HEK293T (cell line): ENCODE measurements around the gene WSB1.

Source experiments
- CTCF ChIA-PET: fragments of 350-600 bp; formaldehyde crosslinking; extraction: SDS; loops from one replicate; lab custom pipeline; 2021; ENCODE audit warnings: antibody characterized with exemption, inconsistent platforms; lab: Yijun Ruan, JAX
- POLR2A ChIA-PET: fragments of 350-600 bp; formaldehyde crosslinking; extraction: SDS; loops from one replicate; lab custom pipeline; 2020; ENCODE audit warnings: antibody characterized with exemption, inconsistent platforms; lab: Yijun Ruan, JAX
- DNase-seq: peaks from one replicate; pipeline ENCODE4 v3.0.0; 2012; ENCODE audit warnings: mixed read lengths; ENCODE audit errors: extremely low spot score
- ARNT ChIP-seq: fragments of 450-650 bp; IDR thresholded peaks from 2 replicates; pipeline ENCODE4 v1.6.1; 2017; ENCODE audit warnings: mild to moderate bottlenecking
- BHLHE40 ChIP-seq: fragments of 450-650 bp; IDR thresholded peaks from 2 replicates; pipeline ENCODE4 v1.6.1; 2016; ENCODE audit warnings: mild to moderate bottlenecking, moderate library complexity, borderline replicate concordance
- CTBP1 ChIP-seq: fragments of 450-650 bp; IDR thresholded peaks from 2 replicates; pipeline ENCODE4 v1.6.1; 2016; ENCODE audit warnings: borderline replicate concordance
- ELF4 ChIP-seq: fragments of 450-650 bp; IDR thresholded peaks from 2 replicates; pipeline ENCODE4 v1.6.1; 2017; ENCODE audit warnings: antibody characterized with exemption
- FOXA1 ChIP-seq: fragments of 450-650 bp; IDR thresholded peaks from 2 replicates; pipeline ENCODE4 v1.6.1; 2016; ENCODE audit warnings: mild to moderate bottlenecking
- FOXK2 ChIP-seq: fragments of 450-650 bp; IDR thresholded peaks from 2 replicates; pipeline ENCODE4 v1.6.1; 2016; ENCODE audit warnings: mild to moderate bottlenecking
- FOXM1 ChIP-seq: fragments of 450-650 bp; IDR thresholded peaks from 2 replicates; pipeline ENCODE4 v1.6.1; 2017; ENCODE audit warnings: mild to moderate bottlenecking, borderline replicate concordance
- HDGF ChIP-seq: fragments of 450-650 bp; IDR thresholded peaks from 2 replicates; pipeline ENCODE4 v1.6.1; 2017; ENCODE audit warnings: antibody characterized with exemption, borderline replicate concordance
- L3MBTL2 ChIP-seq: fragments of 450-650 bp; conservative IDR thresholded peaks from 2 replicates; pipeline ENCODE4 v1.6.1; 2016; ENCODE audit warnings: mild to moderate bottlenecking
- LEF1 ChIP-seq: fragments of 450-650 bp; IDR thresholded peaks from 2 replicates; pipeline ENCODE4 v1.6.1; 2017; ENCODE audit warnings: mild to moderate bottlenecking, borderline replicate concordance
- NFRKB ChIP-seq: fragments of 450-650 bp; IDR thresholded peaks from 2 replicates; pipeline ENCODE4 v1.6.1; 2016; ENCODE audit warnings: mild to moderate bottlenecking, moderate library complexity
- PKNOX1 ChIP-seq: fragments of 450-650 bp; IDR thresholded peaks from 2 replicates; pipeline ENCODE4 v1.6.1; 2016
- SP1 ChIP-seq: fragments of 450-650 bp; IDR thresholded peaks from 2 replicates; pipeline ENCODE4 v1.6.1; 2017
- SUZ12 ChIP-seq: fragments of 450-650 bp; IDR thresholded peaks from 2 replicates; pipeline ENCODE4 v1.6.1; 2016; ENCODE audit warnings: mild to moderate bottlenecking
- TARDBP ChIP-seq: fragments of 450-650 bp; IDR thresholded peaks from 2 replicates; pipeline ENCODE4 v1.6.1; 2016
- ZNF384 ChIP-seq: fragments of 450-650 bp; IDR thresholded peaks from 2 replicates; pipeline ENCODE4 v1.6.1; 2016

Gene WSB1

GRCh38 chr17:27306276-27306835 is 12.4 kb downstream of the WSB1 start:
- DNase-seq, result no peak
- TF ChIP-seq FOXA1, result no peak
- no peak for TF ChIP-seq FOXK2
- TF ChIP-seq TARDBP, result no peak
- no peak for TF ChIP-seq L3MBTL2
- no peak for TF ChIP-seq ELF4
- no peak for TF ChIP-seq SUZ12
- no peak for TF ChIP-seq ZNF384
- no peak for TF ChIP-seq NFRKB
- no peak for TF ChIP-seq LEF1
- TF ChIP-seq HDGF, result no peak
- no peak for TF ChIP-seq CTBP1
- TF ChIP-seq PKNOX1, result no peak
- no peak for TF ChIP-seq ARNT
- TF ChIP-seq FOXM1, result no peak
- no peak for TF ChIP-seq BHLHE40
- no peak for TF ChIP-seq SP1
- ChIA-PET POLR2A (interaction anchor here (3.2 kb wide), 1 partner anchor 12 kb away, joined by 21 read pairs; the partner anchor contains the start of gene WSB1), CTCF (interaction anchor here (0.9 to 1.5 kb wide), 3 partner anchors 9 to 70 kb away, joined by 3 to 4 read pairs (median 3); no protein-coding TSS in a partner anchor)

GRCh38 chr17:27310565-27311110 is 16.7 kb downstream of the WSB1 start:
- ChIA-PET POLR2A (no interaction called here), CTCF (no interaction called here)
- no peak for DNase-seq
- TF ChIP-seq SUZ12 (no peak), PKNOX1 (no peak), ELF4 (no peak), FOXA1 (no peak), LEF1 (no peak)

GRCh38 chr17:27313301-27313700 is 19.4 kb downstream of the WSB1 start:
- DNase-seq, result no peak
- TF ChIP-seq L3MBTL2 (no peak), NFRKB (no peak), ARNT (no peak), CTBP1 (no peak), BHLHE40 (no peak), ZNF384 (no peak), LEF1 (no peak), FOXK2 (no peak)
- CTCF ChIA-PET, result no interaction called here
- POLR2A ChIA-PET, result no interaction called here

- TF ChIP-seq SUZ12 (no peak), TARDBP (no peak), PKNOX1 (no peak), ARNT (no peak), ELF4 (no peak), CTBP1 (0 out of 2 replicates have a peak, but pooled peaks have one; percentile 11), FOXM1 (no peak), ZNF384 (no peak)
- CTCF ChIA-PET, result interaction anchor here (0.8 to 0.9 kb wide), 2 partner anchors 9 to 18 kb away, joined by 3 read pairs; no protein-coding TSS in a partner anchor
- POLR2A ChIA-PET, result interaction anchor here (3.4 kb wide), 1 partner anchor 21 kb away, joined by 14 read pairs; the partner anchor contains the start of gene WSB1
- peak; percentile 49 for DNase-seq
Observed at GRCh38 chr17:27315322-27315721, 21.4 kb downstream of the WSB1 start.

- ChIA-PET POLR2A (interaction anchor here (3.4 kb wide), 1 partner anchor 22 kb away, joined by 14 read pairs; the partner anchor contains the start of gene WSB1), CTCF (no interaction called here)
- no peak for DNase-seq
- no peak for TF ChIP-seq SP1
- TF ChIP-seq CTBP1, result no peak
- TF ChIP-seq FOXM1, result no peak
- no peak for TF ChIP-seq ARNT
- TF ChIP-seq NFRKB, result no peak
- no peak for TF ChIP-seq PKNOX1
- no peak for TF ChIP-seq ZNF384
- no peak for TF ChIP-seq FOXK2
- no peak for TF ChIP-seq LEF1
- TF ChIP-seq FOXA1, result no peak
- TF ChIP-seq L3MBTL2, result no peak
Observed at GRCh38 chr17:27315796-27316465, 22.0 kb downstream of the WSB1 start.

- TF ChIP-seq FOXA1 (no peak), ZNF384 (no peak), SP1 (no peak), CTBP1 (no peak), L3MBTL2 (no peak), TARDBP (no peak), LEF1 (no peak), FOXK2 (no peak)
- DNase-seq, result no peak
- ChIA-PET CTCF (interaction anchor here (0.6 kb wide), 1 partner anchor 325 kb away, joined by 3 read pairs; no protein-coding TSS in a partner anchor), POLR2A (interaction anchor here (0.6 kb wide), 1 partner anchor 24 kb away, joined by 3 read pairs; no protein-coding TSS in a partner anchor)
Observed at GRCh38 chr17:27318228-27318627, 24.3 kb downstream of the WSB1 start.
